Globus pallidus (tissue), 1 donor: Measurements from ENCODE around the gene PHF2.
"Not testable (repeated sequence)": the region's sequence is repeated elsewhere in the genome, so short reads cannot be mapped to it uniquely, and the experiment has no call there.

Experiments used
- DNase-seq: peaks from one replicate; pipeline ENCODE4 v3.0.0-alpha.2; 2015; ENCODE audit warnings: low spot score

Gene PHF2

GRCh38 chr9:93665637-93666438 is 89.5 kb downstream of the PHF2 start:
- no peak for DNase-seq

- DNase-seq: not testable (repeated sequence)
These were observed 90.0 kb downstream of the PHF2 start for GRCh38 chr9:93666439-93666784.

DNA sequence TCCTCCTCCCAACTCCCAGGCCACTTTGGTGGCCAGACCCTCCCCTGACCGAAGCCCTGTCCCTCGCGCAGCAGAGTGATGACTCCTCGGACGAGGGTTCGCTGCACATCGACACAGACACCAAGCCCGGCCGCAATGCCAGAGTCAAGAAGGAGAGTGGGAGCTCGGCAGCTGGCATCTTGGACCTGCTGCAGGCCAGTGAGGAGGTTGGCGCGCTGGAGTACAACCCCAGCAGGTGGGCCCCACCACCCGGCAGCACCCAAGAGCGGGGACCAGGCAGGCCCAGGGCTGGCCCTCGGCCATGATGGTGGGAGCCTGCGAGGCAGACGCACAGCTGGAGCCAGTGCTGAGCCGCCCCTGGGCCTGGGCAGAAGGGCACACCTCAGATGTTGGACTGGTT is 90.6 kb downstream of the PHF2 start:
- DNase-seq: no peak

- DNase-seq: no peak
These were observed 91.2 kb downstream of the PHF2 start for GRCh38 chr9:93667627-93668026.

DNA sequence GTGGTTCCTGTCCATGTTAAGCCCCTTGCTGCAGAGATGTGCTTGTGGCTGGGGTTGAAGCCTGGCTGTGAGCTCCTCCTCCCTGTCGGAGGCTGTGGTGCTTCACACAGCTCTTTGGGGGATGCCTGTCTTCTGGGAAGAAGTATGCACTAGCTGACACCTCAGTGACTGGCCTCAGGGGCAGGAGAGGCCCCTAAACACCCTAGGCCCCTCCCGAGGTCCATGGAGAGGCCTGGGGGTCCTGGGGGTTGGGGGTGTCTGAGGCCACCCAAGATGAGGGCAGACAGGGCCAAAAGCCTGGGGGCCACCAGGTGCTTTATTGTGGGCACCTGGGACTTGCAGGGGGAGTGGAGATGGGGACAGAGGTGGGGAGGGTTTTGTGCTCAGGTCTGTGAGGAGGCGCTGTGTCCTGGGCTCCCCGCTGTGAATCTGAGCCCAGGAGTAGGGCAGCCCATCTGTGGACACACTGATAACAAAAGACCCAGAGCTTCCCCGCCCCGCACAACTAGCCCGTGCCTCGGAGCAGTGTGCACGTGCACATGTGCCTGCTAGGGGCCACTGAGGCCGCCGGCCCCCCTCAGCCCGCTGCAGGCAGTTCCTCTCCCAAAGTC is 92.0 kb downstream of the PHF2 start:
- DNase-seq: no peak

DNA sequence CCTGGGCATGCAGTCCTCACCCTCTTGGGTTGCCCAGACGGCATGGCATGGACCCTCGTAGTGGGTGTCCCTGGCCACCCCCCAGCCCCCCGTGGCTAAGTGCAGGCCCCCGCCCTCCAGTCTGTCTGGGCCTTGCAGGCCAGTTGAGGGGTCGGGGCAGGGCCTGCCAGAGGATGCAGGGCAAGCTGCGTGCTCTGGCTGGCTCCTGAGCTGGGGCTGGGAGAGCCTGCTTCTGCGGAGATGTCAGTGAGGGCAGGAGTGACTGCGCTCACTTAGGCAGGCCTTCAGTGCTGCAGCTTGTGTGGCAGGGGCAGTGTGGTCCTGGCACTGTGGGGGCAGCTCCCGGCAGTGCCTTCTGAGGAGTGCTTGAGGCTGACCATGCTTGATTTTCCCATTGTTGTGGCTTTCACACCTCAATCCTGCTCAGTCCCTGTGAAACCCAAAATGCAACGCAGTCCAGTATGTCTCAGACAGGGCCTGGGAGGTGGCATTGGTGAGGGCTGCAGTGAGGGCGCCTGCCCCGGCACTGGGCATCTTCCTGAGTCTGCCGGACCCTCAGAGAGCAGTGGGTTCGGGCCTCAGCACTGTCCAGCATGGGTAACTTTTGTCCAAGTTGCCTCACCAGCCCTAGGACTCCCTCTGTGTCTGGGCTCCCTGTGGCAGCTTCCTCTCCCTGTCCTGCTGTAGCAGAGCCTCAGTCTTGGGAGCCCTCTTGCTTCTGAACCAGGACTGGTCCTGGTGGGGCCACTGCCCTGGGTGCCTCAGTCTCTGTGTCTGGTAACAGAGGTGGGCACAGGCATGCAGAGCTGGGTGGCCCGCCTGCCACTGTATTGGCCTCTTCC is 93.0 kb downstream of the PHF2 start:
- no peak for DNase-seq

GRCh38 chr9:93669958-93670207 is 93.5 kb downstream of the PHF2 start:
- DNase-seq: no peak

DNA sequence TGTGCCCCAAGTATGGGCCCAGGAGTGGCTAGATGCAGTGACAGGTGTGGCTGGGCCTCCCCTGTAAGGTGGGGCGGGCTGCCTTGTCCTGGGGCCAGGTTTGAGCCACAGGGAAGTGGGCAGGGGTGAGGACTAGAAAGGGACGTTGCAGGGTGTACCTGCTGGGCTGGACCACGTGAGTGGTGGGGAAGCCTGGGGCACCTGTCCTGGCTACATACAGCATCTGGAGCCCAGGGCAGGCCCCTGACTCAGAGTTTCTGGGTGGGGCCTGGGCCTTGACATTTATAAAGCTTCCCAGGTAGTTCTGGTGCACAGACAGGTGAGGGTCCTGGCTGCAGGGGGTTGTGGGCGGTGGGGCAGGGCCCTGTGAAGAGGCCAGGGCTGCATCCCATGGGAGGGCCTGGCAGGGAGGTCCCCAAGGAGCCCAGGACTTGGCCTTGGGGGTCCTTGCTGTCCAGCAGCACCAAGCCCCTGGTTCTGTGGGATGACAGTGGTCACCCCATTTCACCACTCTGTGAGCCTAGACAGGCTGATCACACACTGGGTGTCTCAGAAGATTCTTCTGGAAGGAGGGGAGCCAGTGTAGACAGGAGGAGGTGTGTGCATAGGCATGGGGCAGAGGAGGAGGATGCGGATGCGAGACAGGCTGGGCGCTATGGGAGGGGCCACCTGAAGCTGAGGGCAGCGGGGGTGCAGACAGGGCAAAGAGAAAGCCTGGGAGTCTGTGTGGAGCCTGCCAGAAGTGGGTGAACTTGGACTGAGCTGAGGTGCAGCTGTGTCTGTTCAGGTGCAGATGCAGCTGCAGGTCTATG is 94.0 kb downstream of the PHF2 start:
- DNase-seq: no peak

GRCh38 chr9:93671020-93671338 is 94.6 kb downstream of the PHF2 start:
- DNase-seq: no peak

DNA sequence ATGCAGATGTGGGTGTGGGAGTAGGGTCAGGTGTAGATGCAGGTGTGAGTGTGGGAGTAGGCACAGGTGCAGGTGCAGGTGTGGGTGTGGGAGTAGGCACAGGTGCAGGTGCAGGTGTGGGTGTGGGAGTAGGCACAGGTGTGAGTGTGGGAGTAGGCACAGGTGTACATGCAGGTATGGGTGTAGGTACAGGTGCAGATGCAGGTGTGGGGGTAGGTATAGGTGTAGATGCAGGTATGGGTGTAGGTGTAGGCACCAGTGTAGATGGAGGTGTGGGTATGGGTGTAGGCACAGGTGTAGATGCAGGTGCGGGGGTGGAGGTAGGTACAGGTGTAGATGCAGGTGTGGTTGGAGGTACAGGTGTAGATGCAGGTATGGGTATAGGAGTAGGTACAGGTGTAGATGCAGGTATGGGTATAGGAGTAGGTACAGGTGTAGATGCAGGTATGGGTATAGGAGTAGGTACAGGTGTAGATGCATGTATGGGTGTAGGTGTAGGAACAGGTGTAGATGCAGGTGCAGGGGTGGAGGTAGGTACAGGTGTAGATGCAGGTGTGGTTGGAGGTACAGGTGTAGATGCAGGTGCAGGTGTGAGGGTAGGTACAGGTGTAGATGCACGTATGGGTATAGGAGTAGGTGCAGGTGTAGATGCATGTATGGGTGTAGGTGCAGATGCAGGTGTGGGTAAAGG is 96.1 kb downstream of the PHF2 start:
- DNase-seq: not testable (repeated sequence)

DNA sequence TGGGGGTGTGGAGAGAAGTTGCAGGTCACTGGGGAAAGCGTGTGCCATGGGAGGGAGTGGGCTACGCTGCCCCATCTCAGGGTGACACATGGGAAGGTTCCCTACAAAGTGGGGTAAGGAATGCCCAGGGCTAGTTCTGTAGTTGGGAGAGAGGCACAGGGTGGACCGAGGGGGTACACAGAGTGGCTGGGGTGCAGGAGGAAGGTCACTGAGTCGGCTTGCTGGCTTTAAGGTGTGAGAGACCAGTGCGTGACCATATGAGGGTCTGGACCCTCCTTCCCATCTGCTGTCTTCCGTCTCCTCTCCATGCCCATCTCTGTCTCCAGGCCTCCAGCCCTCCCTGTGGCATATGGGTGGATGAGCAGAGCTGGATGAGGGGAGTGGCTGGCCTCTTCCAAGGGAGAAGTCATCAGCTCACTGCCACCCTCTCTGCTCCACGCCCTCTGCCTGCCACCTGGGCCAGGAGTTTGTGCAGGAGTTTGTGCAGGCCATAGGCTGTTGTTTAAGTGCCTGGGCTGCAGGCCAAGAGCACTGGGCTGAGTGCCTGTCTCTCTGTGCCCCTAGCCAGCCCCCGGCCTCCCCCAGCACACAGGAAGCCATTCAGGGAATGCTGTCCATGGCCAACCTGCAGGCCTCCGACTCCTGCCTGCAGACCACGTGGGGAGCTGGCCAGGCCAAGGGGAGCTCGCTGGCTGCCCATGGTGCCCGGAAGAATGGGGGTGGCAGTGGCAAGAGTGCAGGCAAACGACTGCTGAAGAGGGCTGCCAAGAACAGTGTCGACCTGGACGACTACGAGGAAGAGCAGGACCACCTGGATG is 96.8 kb downstream of the PHF2 start:
- no peak for DNase-seq

GRCh38 chr9:93673839-93674334 is 97.5 kb downstream of the PHF2 start:
- no peak for DNase-seq

GRCh38 chr9:93674580-93675335 is 98.4 kb downstream of the PHF2 start:
- no peak for DNase-seq

GRCh38 chr9:93675336-93676150 is 99.2 kb downstream of the PHF2 start:
- DNase-seq: no peak

DNA sequence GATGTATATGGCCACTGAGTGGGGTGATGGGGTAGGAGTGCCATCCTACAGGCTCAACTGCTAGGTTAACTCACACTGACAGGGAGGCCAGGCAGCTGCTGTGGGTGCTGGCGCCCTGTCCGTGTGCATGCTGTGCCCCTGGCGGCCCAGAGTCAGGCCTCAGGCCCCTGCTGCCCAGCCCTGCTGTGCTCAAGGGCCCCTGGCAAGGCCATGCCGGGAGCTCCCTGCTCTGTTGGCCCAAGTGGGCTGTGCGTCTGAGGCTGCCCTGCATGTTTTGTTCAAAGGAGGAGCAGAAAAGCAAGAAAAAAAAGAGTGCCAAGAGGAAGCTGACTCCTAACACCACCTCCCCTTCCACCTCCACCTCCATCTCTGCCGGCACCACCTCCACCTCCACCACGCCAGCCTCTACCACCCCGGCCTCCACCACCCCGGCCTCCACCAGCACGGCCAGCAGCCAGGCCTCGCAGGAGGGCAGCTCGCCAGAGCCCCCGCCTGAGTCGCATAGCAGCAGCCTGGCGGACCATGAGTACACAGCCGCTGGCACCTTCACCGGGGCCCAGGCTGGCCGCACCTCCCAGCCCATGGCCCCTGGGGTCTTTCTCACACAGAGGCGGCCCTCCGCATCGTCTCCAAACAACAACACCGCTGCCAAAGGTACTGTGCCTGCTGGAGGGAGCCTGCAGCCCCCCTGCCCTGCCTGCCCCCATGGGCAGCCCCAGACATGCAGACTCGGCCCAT is 100.1 kb downstream of the PHF2 start:
- no peak for DNase-seq

DNA sequence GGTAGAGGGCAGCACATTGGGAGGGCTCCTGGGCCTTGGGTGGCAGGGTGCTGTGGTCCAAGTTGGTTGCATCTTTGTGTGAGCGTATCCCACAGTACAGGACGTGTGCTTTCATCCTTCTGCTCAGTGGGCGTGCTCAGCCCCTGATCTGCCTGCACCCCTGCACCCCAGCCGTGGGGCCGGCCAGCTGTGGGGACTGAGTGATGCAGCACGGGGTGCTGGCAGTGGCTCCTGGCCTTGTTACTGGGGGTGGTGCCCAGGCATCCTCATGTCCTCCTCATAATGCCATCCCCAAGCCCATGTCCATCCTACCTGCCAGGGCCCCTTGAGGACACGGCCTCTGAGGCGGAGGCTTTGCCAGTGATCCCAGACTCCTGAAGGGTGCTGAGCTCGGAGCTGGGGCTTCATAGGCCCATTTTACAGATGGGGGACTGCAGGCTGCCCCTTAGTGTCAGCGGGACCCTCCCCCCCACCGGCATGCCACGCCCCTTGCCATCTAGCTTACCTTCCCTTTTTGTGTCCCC is 100.7 kb downstream of the PHF2 start:
- DNase-seq: no peak

- DNase-seq: no peak
These were observed 101.3 kb downstream of the PHF2 start for GRCh38 chr9:93677641-93678136.
